HG02642 (cell line): ENCODE data around the gene NLRC3.
"Not testable (repeated sequence)": the region's sequence is repeated elsewhere in the genome, so short reads cannot be mapped to it uniquely, and the experiment has no call there.

ENCODE experiments used
- ATAC-seq: cut with Tn5 transposase; IDR thresholded peaks from one replicate; pipeline ENCODE4 v1.9.1; 2021; ENCODE audit warnings: mild to moderate bottlenecking; ENCODE audit not compliant: unreplicated experiment, poor library complexity

The NLRC3 gene

GRCh38 chr16:3577302-3577752, at the start of gene NLRC3:
Gene NLRC3, minus strand, starts transcription at chr16:3577403. Its CDS starts 12,367 bp downstream, at chr16:3565036.
- ATAC-seq: no peak

- no peak for ATAC-seq
These were observed 48.9 kb upstream of the NLRC3 start for GRCh38 chr16:3625911-3626732.

- no peak for ATAC-seq
These were observed 48.1 kb upstream of the NLRC3 start for GRCh38 chr16:3625331-3625730.

GRCh38 chr16:3623642-3624041, 46.4 kb upstream of the NLRC3 start:
- ATAC-seq: no peak

- no peak for ATAC-seq
These were observed 41.6 kb upstream of the NLRC3 start for GRCh38 chr16:3618769-3619141.

GRCh38 chr16:3612510-3613466, 35.6 kb upstream of the NLRC3 start:
- ATAC-seq: no peak

GRCh38 chr16:3611146-3611975, 34.2 kb upstream of the NLRC3 start, which contains the start of gene SLX4:
Gene SLX4, minus strand, starts transcription at chr16:3611606. Its CDS starts 2,642 bp downstream, at chr16:3608964.
- ATAC-seq: peak; percentile 89

- no peak for ATAC-seq
These were observed 33.5 kb upstream of the NLRC3 start for GRCh38 chr16:3610698-3611145.

- no peak for ATAC-seq
These were observed 32.9 kb upstream of the NLRC3 start for GRCh38 chr16:3609895-3610697.

GRCh38 chr16:3608976-3609375, 31.8 kb upstream of the NLRC3 start:
- not testable (repeated sequence) for ATAC-seq

GRCh38 chr16:3608069-3608468, 30.9 kb upstream of the NLRC3 start:
- no peak for ATAC-seq

- no peak for ATAC-seq
These were observed 30.4 kb upstream of the NLRC3 start for GRCh38 chr16:3607634-3608033.

- no peak for ATAC-seq
These were observed 30.0 kb upstream of the NLRC3 start for GRCh38 chr16:3607161-3607560.

GRCh38 chr16:3606441-3606840, 29.2 kb upstream of the NLRC3 start:
- ATAC-seq: no peak

- ATAC-seq: no peak
These were observed 25.1 kb upstream of the NLRC3 start for GRCh38 chr16:3602320-3602653.

GRCh38 chr16:3601614-3602319, 24.6 kb upstream of the NLRC3 start:
- ATAC-seq: no peak

GRCh38 chr16:3599922-3600321, 22.7 kb upstream of the NLRC3 start:
- no peak for ATAC-seq

GRCh38 chr16:3599121-3599520, 21.9 kb upstream of the NLRC3 start:
- ATAC-seq: no peak

- ATAC-seq: no peak
These were observed 21.0 kb upstream of the NLRC3 start for GRCh38 chr16:3598236-3598635.
